ENCODE data around the gene VWA5B2. TPM values are rescaled to one million over a fixed set of nuclear protein-coding genes. Genes with fewer than 3 reads are reported as not detected.
A peak's percentile ranks its signal among the peaks of the same experiment; 100 is the strongest.

The VWA5B2 gene
- total and polyA plus RNA-seq, 9 of the 15 experiments (the other 6 are each of a cell fraction or from before 2014, with no cell fraction given) = 0.04 TPM; not detected in 8

DNA sequence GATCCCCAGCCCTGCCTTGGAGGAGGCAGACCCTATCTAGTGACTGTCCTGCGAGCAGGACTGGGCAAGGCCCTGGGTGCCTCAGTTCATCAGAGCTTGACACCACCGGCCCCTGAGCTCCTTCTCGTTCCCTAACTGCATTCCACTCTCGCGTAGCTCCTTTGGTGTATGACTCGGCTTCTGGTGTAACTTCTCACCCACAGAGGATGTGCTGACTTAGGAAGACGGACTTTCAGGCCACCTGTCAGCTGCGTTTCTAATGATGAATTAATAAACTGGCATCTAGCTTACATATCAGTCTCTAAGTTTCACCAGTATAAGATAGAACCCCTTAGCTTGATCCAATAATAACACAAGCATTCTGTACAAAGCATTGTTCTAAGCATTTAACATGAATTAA is 25.9 kb upstream of the VWA5B2 start:
- CTCF ChIA-PET (ENCODE audit: low intra/inter-chr PET ratio) = no interaction called here
- Histone ChIP-seq H3K79me2 (ENCODE audit: control insufficient read depth, insufficient read depth, low read length) (no peaks in the 10 kb centered on the region), H3K9ac (ENCODE audit: insufficient read depth in 1 of 2, low read depth in 2 of 2, low read length in 2 of 2) (peak overlapping the region in 1 of 2 experiments; percentile 7; a peak in 1 of 4 replicates), H3K27me3 (ENCODE audit: control insufficient read depth in 2 of 2, insufficient read depth in 2 of 2, low read length in 2 of 2) (peaks cover 36 to 50% of the 10 kb centered on the region in 2 experiments), H3K9me1 (ENCODE audit: control insufficient read depth, insufficient read depth, low read length) (no peaks in the 10 kb centered on the region), H4K20me1 (replicated peaks; ENCODE audit: control insufficient read depth, insufficient read depth, low read length) (no peaks in the 10 kb centered on the region), H3K4me1 (replicated peaks in 1 of 2; ENCODE audit: control insufficient read depth in 2 of 2, insufficient read depth in 2 of 2, low read length in 2 of 2) (no peaks in the 10 kb centered on the region), H3K4me3 (no peak overlapping the region), H3K27ac (ENCODE audit: extremely low read depth, low read depth, low read length) (no peak overlapping the region), H3K4me2 (ENCODE audit: insufficient read depth, low read length) (no peak overlapping the region; the same call in 1 of the 2 replicates), H3K36me3 (ENCODE audit: control insufficient read depth, insufficient read depth, low read length) (no peaks in the 10 kb centered on the region), H3K9me3 (replicated peaks; ENCODE audit: control insufficient read depth, insufficient read depth, low read depth, low read length) (no peaks in the 10 kb centered on the region), H2AFZ (ENCODE audit: low read depth, low read length) (peak overlapping the region; percentile 1; the same call in 1 of the 2 replicates)
- intact Hi-C loops (cut with micrococcal nuclease) (no loop called here), in situ Hi-C loops (cut with MboI) (no loop called here)
- DNase-seq (ENCODE audit: extremely low read depth in 1 of 4, low spot score in 3 of 4) = no peak
- no peak for FAIRE-seq
- ATAC-seq = peak; percentile 38; the same call in 1 of the 3 replicates
- TF ChIP-seq IFI16 (CRISPR knock-in tag; IDR thresholded peaks at IDR 0.05) (no peak), ZNF76 (CRISPR knock-in tag; IDR thresholded peaks at IDR 0.05; ENCODE audit: borderline replicate concordance) (no peak), RBM39 (optimal IDR thresholded peaks at IDR 0.05; ENCODE audit: low read depth, low read length) (no peak), HCFC1 (IDR thresholded peaks at IDR 0.05; ENCODE audit: low read depth, low read length) (no peak), DDX20 (tag; IDR thresholded peaks at IDR 0.05; ENCODE audit: low read depth) (no peak)
- TF ChIP-seq, protein P1, sequence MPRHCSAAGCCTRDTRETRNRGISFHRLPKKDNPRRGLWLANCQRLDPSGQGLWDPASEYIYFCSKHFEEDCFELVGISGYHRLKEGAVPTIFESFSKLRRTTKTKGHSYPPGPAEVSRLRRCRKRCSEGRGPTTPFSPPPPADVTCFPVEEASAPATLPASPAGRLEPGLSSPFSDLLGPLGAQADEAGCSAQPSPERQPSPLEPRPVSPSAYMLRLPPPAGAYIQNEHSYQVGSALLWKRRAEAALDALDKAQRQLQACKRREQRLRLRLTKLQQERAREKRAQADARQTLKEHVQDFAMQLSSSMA (CRISPR knock-in tag; IDR thresholded peaks at IDR 0.05) = no peak
- TF ChIP-seq, protein P2, sequence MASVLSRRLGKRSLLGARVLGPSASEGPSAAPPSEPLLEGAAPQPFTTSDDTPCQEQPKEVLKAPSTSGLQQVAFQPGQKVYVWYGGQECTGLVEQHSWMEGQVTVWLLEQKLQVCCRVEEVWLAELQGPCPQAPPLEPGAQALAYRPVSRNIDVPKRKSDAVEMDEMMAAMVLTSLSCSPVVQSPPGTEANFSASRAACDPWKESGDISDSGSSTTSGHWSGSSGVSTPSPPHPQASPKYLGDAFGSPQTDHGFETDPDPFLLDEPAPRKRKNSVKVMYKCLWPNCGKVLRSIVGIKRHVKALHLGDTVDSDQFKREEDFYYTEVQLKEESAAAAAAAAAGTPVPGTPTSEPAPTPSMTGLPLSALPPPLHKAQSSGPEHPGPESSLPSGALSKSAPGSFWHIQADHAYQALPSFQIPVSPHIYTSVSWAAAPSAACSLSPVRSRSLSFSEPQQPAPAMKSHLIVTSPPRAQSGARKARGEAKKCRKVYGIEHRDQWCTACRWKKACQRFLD (CRISPR knock-in tag; IDR thresholded peaks at IDR 0.05) = no peak
- WGBS (ENCODE audit: insufficient coverage, low coverage, missing lambda C conversion rate) = 5% methylated on average over 8 of the region's 8 CpGs
- POLR2A ChIA-PET = interaction anchor here (1.2 to 1.8 kb wide), 2 partner anchors 9 to 18 kb away, joined by 4 to 8 read pairs; partner anchors contain the start of gene ABCF3
- BruUV-seq (replicated peaks) = no TSS peak

Data from K562 (cell line).